ENCODE data around the gene SERPINA6.

- no peak for TF ChIP-seq MAX (IDR thresholded peaks at IDR 0.05)
- TF ChIP-seq, protein P1, sequence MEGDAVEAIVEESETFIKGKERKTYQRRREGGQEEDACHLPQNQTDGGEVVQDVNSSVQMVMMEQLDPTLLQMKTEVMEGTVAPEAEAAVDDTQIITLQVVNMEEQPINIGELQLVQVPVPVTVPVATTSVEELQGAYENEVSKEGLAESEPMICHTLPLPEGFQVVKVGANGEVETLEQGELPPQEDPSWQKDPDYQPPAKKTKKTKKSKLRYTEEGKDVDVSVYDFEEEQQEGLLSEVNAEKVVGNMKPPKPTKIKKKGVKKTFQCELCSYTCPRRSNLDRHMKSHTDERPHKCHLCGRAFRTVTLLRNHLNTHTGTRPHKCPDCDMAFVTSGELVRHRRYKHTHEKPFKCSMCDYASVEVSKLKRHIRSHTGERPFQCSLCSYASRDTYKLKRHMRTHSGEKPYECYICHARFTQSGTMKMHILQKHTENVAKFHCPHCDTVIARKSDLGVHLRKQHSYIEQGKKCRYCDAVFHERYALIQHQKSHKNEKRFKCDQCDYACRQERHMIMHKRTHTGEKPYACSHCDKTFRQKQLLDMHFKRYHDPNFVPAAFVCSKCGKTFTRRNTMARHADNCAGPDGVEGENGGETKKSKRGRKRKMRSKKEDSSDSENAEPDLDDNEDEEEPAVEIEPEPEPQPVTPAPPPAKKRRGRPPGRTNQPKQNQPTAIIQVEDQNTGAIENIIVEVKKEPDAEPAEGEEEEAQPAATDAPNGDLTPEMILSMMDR (IDR thresholded peaks at IDR 0.05 in 2 of 3, conservative IDR thresholded peaks at IDR 0.05 in 1 of 3; ENCODE audit: borderline replicate concordance in 1 of 3, insufficient read depth in 1 of 3, low read depth in 2 of 3, low read length in 2 of 3), result no peak
- TF ChIP-seq TCF7L2 (IDR thresholded peaks at IDR 0.05; ENCODE audit: borderline replicate concordance, extremely low read depth, insufficient read depth, insufficient read length), result no peak
- TF ChIP-seq EGR1 (IDR thresholded peaks at IDR 0.05; ENCODE audit: low read depth), result no peak
- no peak for TF ChIP-seq ELF1 (IDR thresholded peaks at IDR 0.05; ENCODE audit: borderline replicate concordance, low read depth)
- TF ChIP-seq, protein P2, sequence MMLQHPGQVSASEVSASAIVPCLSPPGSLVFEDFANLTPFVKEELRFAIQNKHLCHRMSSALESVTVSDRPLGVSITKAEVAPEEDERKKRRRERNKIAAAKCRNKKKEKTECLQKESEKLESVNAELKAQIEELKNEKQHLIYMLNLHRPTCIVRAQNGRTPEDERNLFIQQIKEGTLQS (IDR thresholded peaks at IDR 0.05), result no peak
- no peak for TF ChIP-seq POLR2AphosphoS5 (IDR thresholded peaks at IDR 0.05; ENCODE audit: low read depth, low read length)
- TF ChIP-seq POLR2A (IDR thresholded peaks at IDR 0.05; ENCODE audit: borderline replicate concordance, extremely low read depth, insufficient read depth, insufficient read length), result no peak
- TF ChIP-seq EZH2phosphoT487 (IDR thresholded peaks at IDR 0.05; ENCODE audit: borderline replicate concordance), result no peak
- TF ChIP-seq EZH2 (IDR thresholded peaks at IDR 0.05), result no peak
- no peak for TF ChIP-seq YY1 (IDR thresholded peaks at IDR 0.05; ENCODE audit: extremely low read depth, insufficient replicate concordance, low read depth, low read length)
Measured at GRCh38 chr14:94367347-94368242, 44.5 kb upstream of the SERPINA6 start.

Measured in HCT116 (cell line).